B cell (primary cell): ENCODE data around the gene UTS2. TPM values are rescaled to one million over a fixed set of nuclear protein-coding genes. Genes with fewer than 3 reads are reported as not detected.

Experiments
- ATAC-seq: fragments of 200-7000 bp; cut with Tn5 transposase; one replicate; pipeline ENCODE4 v1.10.0; 2021; ENCODE audit warnings: low read depth, mild to moderate bottlenecking, moderate number of reproducible peaks, moderate library complexity
- CTCF ChIA-PET: fragments of 350-600 bp; sonication (Branson Sonifier 250); formaldehyde crosslinking; loops from one replicate; lab custom pipeline; 2021; ENCODE audit warnings: antibody characterized with exemption, inconsistent platforms; lab: Charles Lee
- POLR2A ChIA-PET: fragments of 350-600 bp; sonication (Branson Sonifier 250); formaldehyde crosslinking; loops from one replicate; lab custom pipeline; 2021; ENCODE audit warnings: antibody characterized with exemption; lab: Charles Lee
- DNase-seq: peaks from one replicate; pipeline ENCODE4 v3.0.0; 2013
- H2AFZ ChIP-seq: 2 replicates; pipeline ENCODE4 v1.6.1; 2012; ENCODE audit warnings: mild to moderate bottlenecking, low read depth, low read length; ENCODE audit not compliant: insufficient read depth, poor library complexity, severe bottlenecking
- H3K27ac ChIP-seq, 2 donors: 1 replicate in 1 of 2; 2 replicates in 1 of 2; pipeline ENCODE4 v1.5.1; 2012 to 2013; ENCODE audit warnings: low read length in 2 of 2, mild to moderate bottlenecking in 2 of 2, moderate library complexity in 1 of 2
- H3K27me3 ChIP-seq, 4 experiments: fragments of 200-600 bp in 1 of 4; sonication (generic) in 1 of 4; replicated peaks in 1 of 4; 1 replicate in 2 of 4; 2 replicates in 2 of 4; pipeline versions ENCODE4 v1.6.1 to v1.7.0; 2013 to 2016; ENCODE audit warnings: low read length in 3 of 4, mild to moderate bottlenecking in 2 of 4, mixed read lengths in 1 of 4, moderate library complexity in 1 of 4; ENCODE audit not compliant: insufficient read depth in 4 of 4, control insufficient read depth in 3 of 4; ENCODE audit errors: control extremely low read depth in 1 of 4
- H3K36me3 ChIP-seq, 2 experiments: replicated peaks in 1 of 2; 1 replicate in 1 of 2; 2 replicates in 1 of 2; pipeline versions ENCODE4 v1.6.1 to v1.7.1; 2013; ENCODE audit warnings: low read length in 1 of 2; ENCODE audit not compliant: insufficient read depth in 2 of 2, control insufficient read depth in 1 of 2; ENCODE audit errors: control extremely low read depth in 1 of 2, extremely low read depth in 1 of 2
- H3K4me1 ChIP-seq, 2 donors: fragments of 200-600 bp in 1 of 2; sonication (generic) in 1 of 2; 1 replicate in 1 of 2; 2 replicates in 1 of 2; pipeline versions ENCODE4 v1.5.1 to v1.6.1; 2013 to 2017; ENCODE audit warnings: low read length in 2 of 2; ENCODE audit not compliant: control insufficient read depth in 2 of 2, insufficient read depth in 2 of 2
- H3K4me2 ChIP-seq: replicated peaks from 2 replicates; pipeline ENCODE3; 2012; ENCODE audit warnings: mild to moderate bottlenecking, low read depth, low read length; ENCODE audit not compliant: poor library complexity, severe bottlenecking
- H3K4me3 ChIP-seq, 5 experiments: fragments of 200-600 bp in 1 of 5; sonication (generic) in 1 of 5; 1 replicate in 3 of 5; 2 replicates in 2 of 5; pipeline versions ENCODE4 v1.5.1 to v1.7.0; 2011 to 2016; ENCODE audit warnings: low read length in 4 of 5, mild to moderate bottlenecking in 4 of 5, low read depth in 2 of 5, control low read depth in 1 of 5, moderate library complexity in 1 of 5; ENCODE audit not compliant: insufficient read depth in 1 of 5; ENCODE audit errors: control extremely low read depth in 1 of 5, extremely low read depth in 1 of 5
- H3K79me2 ChIP-seq: fragments of 200-600 bp; sonication (generic); one replicate; pipeline ENCODE4 v1.6.0; 2016; ENCODE audit warnings: low read length; ENCODE audit not compliant: control insufficient read depth, insufficient read depth
- H3K9ac ChIP-seq: fragments of 200-600 bp; sonication (generic); 2 replicates; pipeline ENCODE4 v1.6.1; 2017; ENCODE audit warnings: mild to moderate bottlenecking, low read length, moderate library complexity
- H3K9me3 ChIP-seq, 3 donors: one replicate each; pipeline versions ENCODE4 v1.6.1 to v1.7.1; 2013; ENCODE audit warnings: low read length in 2 of 3; ENCODE audit not compliant: control insufficient read depth in 2 of 3, insufficient read depth in 1 of 3; ENCODE audit errors: control extremely low read depth in 1 of 3
- H4K20me1 ChIP-seq: 2 replicates; pipeline ENCODE4 v1.6.0; 2012; ENCODE audit warnings: mild to moderate bottlenecking, low read length; ENCODE audit not compliant: insufficient read depth, control insufficient read depth, poor library complexity, severe bottlenecking
- H3K27ac Mint-ChIP-seq: one replicate; pipeline ENCODE4 v1.8.0; 2021; ENCODE audit warnings: mixed read lengths
- H3K27me3 Mint-ChIP-seq: one replicate; pipeline ENCODE4 v1.8.0; 2021; ENCODE audit warnings: mixed read lengths
- H3K4me1 Mint-ChIP-seq: one replicate; pipeline ENCODE4 v1.8.0; 2021; ENCODE audit warnings: mixed read lengths
- H3K4me3 Mint-ChIP-seq: one replicate; pipeline ENCODE4 v1.8.0; 2021; ENCODE audit warnings: mixed read lengths
- H3K9me3 Mint-ChIP-seq: one replicate; pipeline ENCODE4 v1.8.0; 2022; ENCODE audit warnings: mixed read lengths; ENCODE audit not compliant: insufficient read depth
- EZH2 ChIP-seq: IDR thresholded peaks from 2 replicates; pipeline ENCODE4 v1.6.1; 2012; ENCODE audit warnings: borderline replicate concordance, low read depth, mild to moderate bottlenecking, moderate library complexity, low read length; ENCODE audit not compliant: insufficient read depth, poor library complexity, severe bottlenecking
- WGBS: methylation state at CpG from one replicate; pipeline ENCODE4 v1.1.5; 2013; ENCODE audit warnings: missing lambda C conversion rate; ENCODE audit not compliant: insufficient coverage; 5-methylcytosine and 5-hydroxymethylcytosine counted together
- intact Hi-C: fragments of 100-400 bp; cut with micrococcal nuclease; formaldehyde crosslinking; loops from one replicate; pipeline ENCODE4 v1.10.0; 2022
- polyA plus RNA-seq: library from polyadenylated mRNA; depleted of rRNA; stranded (reverse); fragments of >200 nt; gene quantifications from 2 replicates; pipeline ENCODE4 v1.2.3, GENCODE V29; 2012
- total RNA-seq, 2 donors: library from RNA; stranded (reverse); fragments of 120-200 nt in 1 of 2; gene quantifications; 1 replicate in 1 of 2; 2 replicates in 1 of 2; pipeline versions ENCODE4 v1.2.3 to v1.2.4, GENCODE V29; 2013 to 2022
- TF ChIP-seq, protein P1 (sequence below): fragments of 200-600 bp; IDR thresholded peaks from one replicate; pipeline ENCODE4 v1.8.0; 2022; ENCODE audit warnings: antibody characterized with exemption, mild to moderate bottlenecking

Gene UTS2
- total and polyA plus RNA-seq, 2 donors (not counting 1 experiment from before 2014, with no cell fraction given), result 5.5 TPM; not detected in 1

DNA sequence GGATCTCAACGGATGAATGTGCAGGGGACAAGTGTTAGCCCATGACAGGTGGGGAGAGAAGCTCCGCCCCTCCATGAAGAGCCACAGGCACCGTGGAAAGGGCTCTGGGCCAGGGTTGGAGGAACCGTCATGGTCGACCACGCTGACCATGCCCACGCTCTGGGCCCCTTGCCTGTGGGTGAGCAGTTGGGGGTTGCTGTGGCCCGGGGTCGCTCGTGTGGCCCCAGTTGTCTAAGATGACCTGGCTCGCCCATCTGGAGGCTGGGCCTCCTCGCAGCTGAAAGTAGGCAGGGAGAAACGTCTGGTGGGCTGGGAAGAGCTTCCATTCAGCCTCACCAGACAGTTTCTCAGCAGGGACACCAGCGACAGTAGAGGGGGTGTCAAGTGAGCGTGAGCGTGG is 13.1 kb upstream of the UTS2 start:
- POLR2A ChIA-PET, result no interaction called here
- CTCF ChIA-PET, result no interaction called here
- no peak overlapping the region for H3K27ac Mint-ChIP-seq

DNA sequence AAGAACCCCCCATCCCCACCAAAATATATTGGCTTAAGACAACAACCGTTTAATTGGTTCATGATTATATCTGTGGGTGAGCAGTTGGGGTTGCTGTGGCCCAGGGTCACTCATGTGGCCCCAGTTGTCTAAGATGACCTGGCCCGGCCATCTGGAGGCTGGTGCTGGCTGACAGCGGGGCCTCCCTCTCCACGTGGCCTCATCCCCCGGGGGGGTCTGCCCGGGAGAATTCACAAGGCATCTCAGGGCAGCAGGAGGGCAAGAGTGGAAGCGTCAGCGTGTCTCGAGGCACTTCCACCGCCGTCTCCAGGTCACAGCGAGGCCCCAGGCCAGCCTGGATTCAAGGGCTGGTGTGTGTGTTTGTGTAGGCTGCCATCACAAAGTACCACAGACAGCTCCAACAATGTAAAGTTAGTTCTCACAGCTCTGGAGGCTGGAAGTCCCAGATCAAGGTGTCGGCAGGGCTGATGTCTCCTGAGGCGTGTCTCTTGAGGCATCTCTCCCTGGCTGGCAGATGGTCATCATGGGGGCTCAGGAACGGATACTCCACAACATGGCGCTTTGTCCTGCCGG is 11.0 kb upstream of the UTS2 start:
- H2AFZ ChIP-seq, result no peak overlapping the region
- H3K27me3 ChIP-seq, result no peaks in the 10 kb centered on the region
- ATAC-seq (no peak), DNase-seq (no peak)
- no peak overlapping the region for H3K27ac Mint-ChIP-seq
- no peaks in the 10 kb centered on the region for H3K27me3 Mint-ChIP-seq
- intact Hi-C loops, result no loop called here
- H3K9me3 Mint-ChIP-seq, result no peaks in the 10 kb centered on the region
- H3K79me2 ChIP-seq, result no peaks in the 10 kb centered on the region
- no peaks in the 10 kb centered on the region for H4K20me1 ChIP-seq
- H3K36me3 ChIP-seq, result no peaks in the 10 kb centered on the region
- H3K27ac ChIP-seq, result no peak overlapping the region
- H3K9ac ChIP-seq, result no peak overlapping the region
- no peaks in the 10 kb centered on the region for H3K4me1 Mint-ChIP-seq
- TF ChIP-seq, protein P1, sequence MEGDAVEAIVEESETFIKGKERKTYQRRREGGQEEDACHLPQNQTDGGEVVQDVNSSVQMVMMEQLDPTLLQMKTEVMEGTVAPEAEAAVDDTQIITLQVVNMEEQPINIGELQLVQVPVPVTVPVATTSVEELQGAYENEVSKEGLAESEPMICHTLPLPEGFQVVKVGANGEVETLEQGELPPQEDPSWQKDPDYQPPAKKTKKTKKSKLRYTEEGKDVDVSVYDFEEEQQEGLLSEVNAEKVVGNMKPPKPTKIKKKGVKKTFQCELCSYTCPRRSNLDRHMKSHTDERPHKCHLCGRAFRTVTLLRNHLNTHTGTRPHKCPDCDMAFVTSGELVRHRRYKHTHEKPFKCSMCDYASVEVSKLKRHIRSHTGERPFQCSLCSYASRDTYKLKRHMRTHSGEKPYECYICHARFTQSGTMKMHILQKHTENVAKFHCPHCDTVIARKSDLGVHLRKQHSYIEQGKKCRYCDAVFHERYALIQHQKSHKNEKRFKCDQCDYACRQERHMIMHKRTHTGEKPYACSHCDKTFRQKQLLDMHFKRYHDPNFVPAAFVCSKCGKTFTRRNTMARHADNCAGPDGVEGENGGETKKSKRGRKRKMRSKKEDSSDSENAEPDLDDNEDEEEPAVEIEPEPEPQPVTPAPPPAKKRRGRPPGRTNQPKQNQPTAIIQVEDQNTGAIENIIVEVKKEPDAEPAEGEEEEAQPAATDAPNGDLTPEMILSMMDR, result no peak
- TF ChIP-seq EZH2, result no peak
- H3K4me3 Mint-ChIP-seq, result no peak overlapping the region
- H3K4me1 ChIP-seq, result no peaks in the 10 kb centered on the region
- CTCF ChIA-PET, result no interaction called here
- no peak overlapping the region for H3K4me3 ChIP-seq
- H3K9me3 ChIP-seq, result no peaks in the 10 kb centered on the region
- POLR2A ChIA-PET, result no interaction called here
- no peak overlapping the region for H3K4me2 ChIP-seq
- WGBS, result 82% methylated on average over 11 of the region's 17 CpGs

More for the DNA sequence above, 13.1 kb upstream of the UTS2 start:
- Histone ChIP-seq H3K4me1 (no peaks in the 10 kb centered on the region), H3K4me3 (no peak overlapping the region), H3K4me2 (no peak overlapping the region), H3K9ac (no peak overlapping the region), H3K27me3 (no peaks in the 10 kb centered on the region), H4K20me1 (no peaks in the 10 kb centered on the region), H3K79me2 (no peaks in the 10 kb centered on the region), H3K9me3 (peaks cover 0 to 4% (median 0%) of the 10 kb centered on the region in 3 donors), H2AFZ (no peak overlapping the region), H3K36me3 (no peaks in the 10 kb centered on the region), H3K27ac (no peak overlapping the region)
- intact Hi-C loops, result no loop called here
- ATAC-seq (no peak), DNase-seq (no peak)
- WGBS, result 85% methylated on average over 16 of the region's 16 CpGs
- TF ChIP-seq, protein P1, result no peak
- no peak for TF ChIP-seq EZH2
- Mint-ChIP-seq H3K27me3 (no peaks in the 10 kb centered on the region), H3K4me1 (no peaks in the 10 kb centered on the region), H3K4me3 (no peak overlapping the region), H3K9me3 (no peaks in the 10 kb centered on the region)
